ENCODE results near the gene CCNB1IP1. TPM values are rescaled to one million over a fixed set of nuclear protein-coding genes. Genes with fewer than 3 reads are reported as not detected.

CCNB1IP1 gene
- 197 TPM for polyA plus RNA-seq (2013, experiment 1 of 2)
- polyA plus RNA-seq (2013, experiment 2 of 2): 196 TPM

DNA sequence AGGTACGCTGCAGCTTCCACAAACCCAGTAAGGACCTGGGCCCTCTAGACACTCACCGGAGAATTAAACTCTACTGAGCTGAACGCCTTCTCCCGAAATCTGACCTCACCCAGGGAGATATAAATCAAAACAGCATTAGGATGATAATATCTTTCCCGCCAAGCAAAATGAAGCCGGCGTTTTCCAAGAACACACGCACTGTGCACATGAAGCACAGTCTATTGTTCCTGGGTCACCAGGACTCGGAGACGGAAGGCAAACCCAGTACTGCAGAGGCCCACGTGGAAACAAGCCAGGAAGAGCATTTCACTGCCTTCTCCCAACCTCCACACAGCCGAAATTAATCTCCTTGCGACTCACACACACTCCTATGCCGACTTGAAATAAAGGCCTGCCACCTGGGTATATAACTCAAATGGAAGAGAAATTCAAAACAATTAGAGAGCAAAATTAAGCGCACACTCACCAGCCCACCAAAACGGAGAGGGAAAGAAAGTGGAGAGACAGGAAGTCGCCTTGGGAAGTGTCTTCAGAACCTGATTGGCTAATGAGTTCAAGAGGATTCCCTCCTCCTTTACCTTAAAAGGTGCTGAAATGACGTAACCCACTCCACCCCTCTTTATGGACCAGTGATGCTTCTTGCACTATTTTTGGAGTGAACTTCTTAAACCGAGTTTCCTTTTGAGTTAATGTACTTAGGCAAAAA lies at the start of gene CCNB1IP1:
CCNB1IP1 (minus strand) TSS at position 492 of the 706 bp plus-strand sequence. CDS start 16,756 bp downstream, outside the sequence.
- H2BK5ac ChIP-seq (ENCODE audit: low read length): no peak within 1 kb of the TSS
- no peak within 1 kb of the TSS for H4K8ac ChIP-seq (ENCODE audit: low read depth, low read length)
- H4K91ac ChIP-seq (ENCODE audit: low read depth, low read length, poor library complexity): no peak within 1 kb of the TSS
- H2BK15ac ChIP-seq (ENCODE audit: low read length): no peak within 1 kb of the TSS
- H3K4me2 ChIP-seq (ENCODE audit: insufficient read depth, low read length, poor library complexity, severe bottlenecking): peak within 1 kb of the TSS; percentile 45
- H3K27me3 ChIP-seq (ENCODE audit: control insufficient read depth in 3 of 3, insufficient read depth in 3 of 3, low read depth in 1 of 3, low read length in 3 of 3): peaks cover 0 to 3% (median 0%) of the 10 kb centered on the region in 3 experiments
- DNase-seq (ENCODE audit: low spot score): peak; percentile 64
- H3K4me1 ChIP-seq (ENCODE audit: control insufficient read depth in 2 of 2, insufficient read depth in 1 of 2, low read depth in 1 of 2, low read length in 2 of 2): peaks cover 2 to 3% of the 10 kb centered on the region in 2 donors
- WGBS, 2 donors (ENCODE audit: extremely low coverage in 2 of 2, insufficient read length in 2 of 2, insufficient replicate concordance in 1 of 2): no CpG with 5 or more reads among the region's 19 CpGs
- no peak within 1 kb of the TSS for H3K18ac ChIP-seq (ENCODE audit: low read length)
- no peaks in the 10 kb centered on the region for H3K9me3 ChIP-seq (replicated peaks in 1 of 2; ENCODE audit: control insufficient read depth in 2 of 2, insufficient read depth in 1 of 2, low read depth in 1 of 2, low read length in 2 of 2)
- H3K9ac ChIP-seq (ENCODE audit: low read depth, low read length, poor library complexity): no peak within 1 kb of the TSS
- no peak within 1 kb of the TSS for H2BK120ac ChIP-seq (ENCODE audit: low read depth, low read length)
- H3K4ac ChIP-seq (ENCODE audit: low read length): no peak within 1 kb of the TSS
- peaks cover 6 to 30% of the 10 kb centered on the region in 2 donors for H3K36me3 ChIP-seq (replicated peaks in 1 of 2; ENCODE audit: control insufficient read depth in 2 of 2, insufficient read depth in 2 of 2, low read length in 2 of 2)
- no peak within 1 kb of the TSS for H3K23ac ChIP-seq (ENCODE audit: low read depth, low read length, poor library complexity)
- H2AK5ac ChIP-seq (ENCODE audit: low read depth, low read length): no peak within 1 kb of the TSS
- peak within 1 kb of the TSS; percentile 78 for H2AFZ ChIP-seq (ENCODE audit: low read length)
- H2BK12ac ChIP-seq (ENCODE audit: low read length): no peak within 1 kb of the TSS
- peak within 1 kb of the TSS; percentile 69 to 82 for H3K4me3 ChIP-seq (ENCODE audit: low read length in 2 of 2)
- H3K79me1 ChIP-seq (ENCODE audit: low read depth, low read length): no peaks in the 10 kb centered on the region
- H3K14ac ChIP-seq (ENCODE audit: low read length): no peak within 1 kb of the TSS
- peak within 1 kb of the TSS; percentile 30 for H3K27ac ChIP-seq (replicated peaks; ENCODE audit: low read length)

GRCh38 chr14:20382526-20382925 lies 49.4 kb upstream of the CCNB1IP1 start:
- Histone ChIP-seq H3K18ac (ENCODE audit: low read length) (no peak overlapping the region), H3K4me3 (ENCODE audit: low read length in 2 of 2) (no peak overlapping the region), H3K36me3 (replicated peaks in 1 of 2; ENCODE audit: control insufficient read depth in 2 of 2, insufficient read depth in 2 of 2, low read length in 2 of 2) (peaks cover 43 to 88% of the 10 kb centered on the region in 2 donors)

GRCh38 chr14:20381341-20381740 lies 48.3 kb upstream of the CCNB1IP1 start:
- H2BK12ac ChIP-seq (ENCODE audit: low read length): no peak overlapping the region
- H3K79me1 ChIP-seq (ENCODE audit: low read depth, low read length): peaks cover 2% of the 10 kb centered on the region
- H3K4ac ChIP-seq (ENCODE audit: low read length): no peak overlapping the region
- no peak overlapping the region for H2BK120ac ChIP-seq (ENCODE audit: low read depth, low read length)
- no peak overlapping the region for H2AFZ ChIP-seq (ENCODE audit: low read length)
- H3K27ac ChIP-seq (replicated peaks; ENCODE audit: low read length): no peak overlapping the region
- WGBS, 2 donors (ENCODE audit: extremely low coverage in 2 of 2, insufficient read length in 2 of 2, insufficient replicate concordance in 1 of 2): no CpG with 5 or more reads among the region's 7 CpGs
- H2BK5ac ChIP-seq (ENCODE audit: low read length): no peak overlapping the region
- no peak overlapping the region for H3K9ac ChIP-seq (ENCODE audit: low read depth, low read length, poor library complexity)
- H4K8ac ChIP-seq (ENCODE audit: low read depth, low read length): no peak overlapping the region
- H3K9me3 ChIP-seq (replicated peaks in 1 of 2; ENCODE audit: control insufficient read depth in 2 of 2, insufficient read depth in 1 of 2, low read depth in 1 of 2, low read length in 2 of 2): no peaks in the 10 kb centered on the region
- no peaks in the 10 kb centered on the region for H3K27me3 ChIP-seq (ENCODE audit: control insufficient read depth in 3 of 3, insufficient read depth in 3 of 3, low read depth in 1 of 3, low read length in 3 of 3)
- H2AK5ac ChIP-seq (ENCODE audit: low read depth, low read length): no peak overlapping the region
- H3K18ac ChIP-seq (ENCODE audit: low read length): no peak overlapping the region
- no peak for DNase-seq (ENCODE audit: low spot score)
- no peak overlapping the region for H4K91ac ChIP-seq (ENCODE audit: low read depth, low read length, poor library complexity)
- H3K4me3 ChIP-seq (ENCODE audit: low read length in 2 of 2): no peak overlapping the region
- peak overlapping the region; percentile 3 for H3K23ac ChIP-seq (ENCODE audit: low read depth, low read length, poor library complexity)
- no peaks in the 10 kb centered on the region for H3K4me1 ChIP-seq (ENCODE audit: control insufficient read depth in 2 of 2, insufficient read depth in 1 of 2, low read depth in 1 of 2, low read length in 2 of 2)
- H3K14ac ChIP-seq (ENCODE audit: low read length): peak overlapping the region; percentile 4
- no peak overlapping the region for H2BK15ac ChIP-seq (ENCODE audit: low read length)
- peaks cover 43 to 91% of the 10 kb centered on the region in 2 donors for H3K36me3 ChIP-seq (replicated peaks in 1 of 2; ENCODE audit: control insufficient read depth in 2 of 2, insufficient read depth in 2 of 2, low read length in 2 of 2)
- H3K4me2 ChIP-seq (ENCODE audit: insufficient read depth, low read length, poor library complexity, severe bottlenecking): no peak overlapping the region

More at GRCh38 chr14:20382526-20382925, 49.4 kb upstream of the CCNB1IP1 start:
- no peak overlapping the region for H4K91ac ChIP-seq (ENCODE audit: low read depth, low read length, poor library complexity)
- H3K79me1 ChIP-seq (ENCODE audit: low read depth, low read length): peaks cover 2% of the 10 kb centered on the region
- no peak overlapping the region for H3K4me2 ChIP-seq (ENCODE audit: insufficient read depth, low read length, poor library complexity, severe bottlenecking)
- no peak overlapping the region for H3K27ac ChIP-seq (replicated peaks; ENCODE audit: low read length)
- no peak overlapping the region for H4K8ac ChIP-seq (ENCODE audit: low read depth, low read length)
- DNase-seq (ENCODE audit: low spot score): no peak
- no peaks in the 10 kb centered on the region for H3K9me3 ChIP-seq (replicated peaks in 1 of 2; ENCODE audit: control insufficient read depth in 2 of 2, insufficient read depth in 1 of 2, low read depth in 1 of 2, low read length in 2 of 2)
- no peak overlapping the region for H3K4ac ChIP-seq (ENCODE audit: low read length)
- no peak overlapping the region for H2AK5ac ChIP-seq (ENCODE audit: low read depth, low read length)
- H2BK5ac ChIP-seq (ENCODE audit: low read length): peak overlapping the region; percentile 11
- no CpG with 5 or more reads among the region's 12 CpGs for whole genome bisulfite sequencing, 2 donors (ENCODE audit: extremely low coverage in 2 of 2, insufficient read length in 2 of 2, insufficient replicate concordance in 1 of 2)
- no peak overlapping the region for H2BK15ac ChIP-seq (ENCODE audit: low read length)
- H3K9ac ChIP-seq (ENCODE audit: low read depth, low read length, poor library complexity): peak overlapping the region; percentile 68
- no peak overlapping the region for H2BK120ac ChIP-seq (ENCODE audit: low read depth, low read length)
- H3K23ac ChIP-seq (ENCODE audit: low read depth, low read length, poor library complexity): no peak overlapping the region
- H2AFZ ChIP-seq (ENCODE audit: low read length): no peak overlapping the region
- no peaks in the 10 kb centered on the region for H3K4me1 ChIP-seq (ENCODE audit: control insufficient read depth in 2 of 2, insufficient read depth in 1 of 2, low read depth in 1 of 2, low read length in 2 of 2)
- no peak overlapping the region for H3K14ac ChIP-seq (ENCODE audit: low read length)
- no peak overlapping the region for H2BK12ac ChIP-seq (ENCODE audit: low read length)
- no peaks in the 10 kb centered on the region for H3K27me3 ChIP-seq (ENCODE audit: control insufficient read depth in 3 of 3, insufficient read depth in 3 of 3, low read depth in 1 of 3, low read length in 3 of 3)

DNA sequence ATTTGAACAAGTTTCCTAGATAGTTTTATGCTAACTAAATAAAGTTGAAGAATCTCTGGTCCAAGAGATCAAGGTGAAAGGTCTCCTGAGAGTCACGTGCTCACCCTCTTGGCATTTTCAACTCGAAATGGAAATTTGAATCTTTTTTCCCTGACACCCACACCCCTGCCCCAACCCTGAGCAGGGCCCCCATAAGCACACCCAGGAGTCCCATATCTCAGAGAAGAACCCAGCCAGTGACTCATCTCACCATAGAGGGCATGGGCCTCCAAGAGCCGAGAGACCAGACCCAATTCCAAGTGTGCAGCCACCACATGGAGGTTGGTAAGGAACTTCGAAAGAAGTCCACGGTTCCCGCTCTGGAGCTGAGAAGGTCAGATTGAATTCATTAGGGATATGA lies 47.6 kb upstream of the CCNB1IP1 start:
- H3K18ac ChIP-seq (ENCODE audit: low read length): no peak overlapping the region
- no peak overlapping the region for H2BK5ac ChIP-seq (ENCODE audit: low read length)
- no peak for DNase-seq (ENCODE audit: low spot score)
- H3K4me1 ChIP-seq (ENCODE audit: control insufficient read depth in 2 of 2, insufficient read depth in 1 of 2, low read depth in 1 of 2, low read length in 2 of 2): no peaks in the 10 kb centered on the region
- H2BK15ac ChIP-seq (ENCODE audit: low read length): no peak overlapping the region
- peaks cover 2% of the 10 kb centered on the region for H3K79me1 ChIP-seq (ENCODE audit: low read depth, low read length)
- H3K36me3 ChIP-seq (replicated peaks in 1 of 2; ENCODE audit: control insufficient read depth in 2 of 2, insufficient read depth in 2 of 2, low read length in 2 of 2): peaks cover 41 to 91% of the 10 kb centered on the region in 2 donors
- no peak overlapping the region for H3K4me3 ChIP-seq (ENCODE audit: low read length in 2 of 2)
- H3K23ac ChIP-seq (ENCODE audit: low read depth, low read length, poor library complexity): no peak overlapping the region
- H3K9ac ChIP-seq (ENCODE audit: low read depth, low read length, poor library complexity): no peak overlapping the region
- WGBS, 2 donors (ENCODE audit: extremely low coverage in 2 of 2, insufficient read length in 2 of 2, insufficient replicate concordance in 1 of 2): no CpG with 5 or more reads among the region's 6 CpGs
- no peak overlapping the region for H3K14ac ChIP-seq (ENCODE audit: low read length)
- H2BK12ac ChIP-seq (ENCODE audit: low read length): no peak overlapping the region
- H4K8ac ChIP-seq (ENCODE audit: low read depth, low read length): no peak overlapping the region
- no peak overlapping the region for H2BK120ac ChIP-seq (ENCODE audit: low read depth, low read length)
- H3K4me2 ChIP-seq (ENCODE audit: insufficient read depth, low read length, poor library complexity, severe bottlenecking): no peak overlapping the region
- H3K27me3 ChIP-seq (ENCODE audit: control insufficient read depth in 3 of 3, insufficient read depth in 3 of 3, low read depth in 1 of 3, low read length in 3 of 3): no peaks in the 10 kb centered on the region
- H4K91ac ChIP-seq (ENCODE audit: low read depth, low read length, poor library complexity): no peak overlapping the region
- no peak overlapping the region for H2AK5ac ChIP-seq (ENCODE audit: low read depth, low read length)
- H2AFZ ChIP-seq (ENCODE audit: low read length): no peak overlapping the region
- no peak overlapping the region for H3K27ac ChIP-seq (replicated peaks; ENCODE audit: low read length)
- H3K4ac ChIP-seq (ENCODE audit: low read length): no peak overlapping the region
- H3K9me3 ChIP-seq (replicated peaks in 1 of 2; ENCODE audit: control insufficient read depth in 2 of 2, insufficient read depth in 1 of 2, low read depth in 1 of 2, low read length in 2 of 2): no peaks in the 10 kb centered on the region

All from neuronal stem cell (in vitro differentiated cells).